Fibroblast of mammary gland (primary cell): ENCODE data around the gene CAPN5.

Source experiments
- DNase-seq: peaks from one replicate; pipeline ENCODE4 v3.0.0-alpha.2; 2010; ENCODE audit warnings: low read depth
- H3K4me3 ChIP-seq: 2 replicates; pipeline ENCODE4 v1.5.1; 2011; ENCODE audit warnings: low read depth, mild to moderate bottlenecking, low read length, moderate library complexity; ENCODE audit not compliant: control insufficient read depth
- TF ChIP-seq, protein P1 (sequence below): conservative IDR thresholded peaks from 2 replicates; pipeline ENCODE4 v1.5.1; 2011; ENCODE audit warnings: low read depth, low read length, inconsistent platforms; ENCODE audit not compliant: control insufficient read depth, insufficient read depth

CAPN5 gene

DNA sequence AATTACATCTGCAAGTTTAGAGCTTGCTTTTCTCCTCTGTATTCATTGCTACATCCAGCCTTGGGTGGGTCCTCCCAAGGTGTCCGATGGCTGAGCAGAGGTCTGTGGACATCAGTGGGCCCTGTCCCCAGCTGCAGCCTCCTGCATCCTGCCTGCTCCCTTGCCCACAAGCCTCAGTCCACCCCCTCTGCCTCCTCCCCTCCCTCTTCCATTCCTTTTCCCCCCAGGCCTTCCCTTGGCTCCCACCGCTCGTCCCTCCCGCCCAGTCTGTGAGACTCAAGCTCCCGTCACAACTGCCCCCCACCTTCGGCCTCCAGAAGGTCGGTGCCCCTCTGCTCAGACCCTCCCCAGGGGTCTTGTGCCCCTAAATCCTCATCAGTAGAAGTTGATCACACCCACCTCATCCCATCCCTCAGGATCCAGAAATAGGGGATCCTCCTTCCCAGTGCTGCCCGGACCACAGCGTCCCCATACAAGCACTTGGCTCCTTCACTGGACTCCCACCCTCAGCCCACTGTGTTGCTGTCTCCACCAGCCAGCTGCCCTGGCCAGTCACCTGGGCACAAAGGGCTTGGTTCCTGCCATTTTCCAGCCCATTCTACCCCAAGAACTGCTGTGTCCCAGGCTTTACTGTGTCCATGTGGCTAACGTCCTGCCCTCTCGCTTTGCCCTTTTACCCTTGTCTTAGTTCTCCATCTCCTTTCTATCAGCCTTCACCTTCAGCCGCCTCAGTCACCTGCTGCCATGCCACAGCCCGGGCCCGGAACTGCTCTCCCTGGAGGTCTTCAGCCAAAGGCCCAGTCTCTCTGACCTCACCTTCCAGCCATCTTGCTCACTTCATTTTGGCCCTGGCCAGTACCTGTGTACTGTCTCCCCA is 33.6 kb downstream of the CAPN5 start:
- TF ChIP-seq, protein P1, sequence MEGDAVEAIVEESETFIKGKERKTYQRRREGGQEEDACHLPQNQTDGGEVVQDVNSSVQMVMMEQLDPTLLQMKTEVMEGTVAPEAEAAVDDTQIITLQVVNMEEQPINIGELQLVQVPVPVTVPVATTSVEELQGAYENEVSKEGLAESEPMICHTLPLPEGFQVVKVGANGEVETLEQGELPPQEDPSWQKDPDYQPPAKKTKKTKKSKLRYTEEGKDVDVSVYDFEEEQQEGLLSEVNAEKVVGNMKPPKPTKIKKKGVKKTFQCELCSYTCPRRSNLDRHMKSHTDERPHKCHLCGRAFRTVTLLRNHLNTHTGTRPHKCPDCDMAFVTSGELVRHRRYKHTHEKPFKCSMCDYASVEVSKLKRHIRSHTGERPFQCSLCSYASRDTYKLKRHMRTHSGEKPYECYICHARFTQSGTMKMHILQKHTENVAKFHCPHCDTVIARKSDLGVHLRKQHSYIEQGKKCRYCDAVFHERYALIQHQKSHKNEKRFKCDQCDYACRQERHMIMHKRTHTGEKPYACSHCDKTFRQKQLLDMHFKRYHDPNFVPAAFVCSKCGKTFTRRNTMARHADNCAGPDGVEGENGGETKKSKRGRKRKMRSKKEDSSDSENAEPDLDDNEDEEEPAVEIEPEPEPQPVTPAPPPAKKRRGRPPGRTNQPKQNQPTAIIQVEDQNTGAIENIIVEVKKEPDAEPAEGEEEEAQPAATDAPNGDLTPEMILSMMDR, result no peak
- DNase-seq, result no peak

DNA sequence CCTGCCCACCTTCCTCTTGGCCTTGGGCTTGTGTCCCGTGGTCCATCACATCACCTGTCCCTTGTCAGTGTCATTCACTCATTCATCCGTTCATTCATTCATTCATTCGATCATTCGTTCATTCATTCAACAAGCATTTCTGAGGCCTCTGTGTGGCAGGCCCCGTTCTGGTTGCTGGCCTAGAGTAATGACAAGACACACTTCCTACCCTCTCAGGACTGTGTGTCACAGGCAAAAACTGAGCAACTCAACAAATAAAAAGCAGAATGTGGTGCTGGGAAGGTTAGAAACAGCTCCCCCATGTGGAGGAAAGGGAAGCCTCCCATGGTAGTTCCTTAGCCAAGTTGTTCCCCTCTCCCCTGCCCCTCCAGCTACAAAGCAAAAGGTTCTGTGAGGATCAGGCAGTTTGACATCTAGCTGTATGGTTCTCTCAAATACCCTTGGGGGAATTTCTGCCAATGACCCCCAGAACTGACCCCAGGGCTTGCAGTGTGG is 34.3 kb downstream of the CAPN5 start:
- H3K4me3 ChIP-seq, result no peak overlapping the region
- peak; percentile 55 for DNase-seq
- TF ChIP-seq, protein P1, result peak; percentile 72

More for the DNA sequence above, 33.6 kb downstream of the CAPN5 start:
- no peak overlapping the region for H3K4me3 ChIP-seq

DNA sequence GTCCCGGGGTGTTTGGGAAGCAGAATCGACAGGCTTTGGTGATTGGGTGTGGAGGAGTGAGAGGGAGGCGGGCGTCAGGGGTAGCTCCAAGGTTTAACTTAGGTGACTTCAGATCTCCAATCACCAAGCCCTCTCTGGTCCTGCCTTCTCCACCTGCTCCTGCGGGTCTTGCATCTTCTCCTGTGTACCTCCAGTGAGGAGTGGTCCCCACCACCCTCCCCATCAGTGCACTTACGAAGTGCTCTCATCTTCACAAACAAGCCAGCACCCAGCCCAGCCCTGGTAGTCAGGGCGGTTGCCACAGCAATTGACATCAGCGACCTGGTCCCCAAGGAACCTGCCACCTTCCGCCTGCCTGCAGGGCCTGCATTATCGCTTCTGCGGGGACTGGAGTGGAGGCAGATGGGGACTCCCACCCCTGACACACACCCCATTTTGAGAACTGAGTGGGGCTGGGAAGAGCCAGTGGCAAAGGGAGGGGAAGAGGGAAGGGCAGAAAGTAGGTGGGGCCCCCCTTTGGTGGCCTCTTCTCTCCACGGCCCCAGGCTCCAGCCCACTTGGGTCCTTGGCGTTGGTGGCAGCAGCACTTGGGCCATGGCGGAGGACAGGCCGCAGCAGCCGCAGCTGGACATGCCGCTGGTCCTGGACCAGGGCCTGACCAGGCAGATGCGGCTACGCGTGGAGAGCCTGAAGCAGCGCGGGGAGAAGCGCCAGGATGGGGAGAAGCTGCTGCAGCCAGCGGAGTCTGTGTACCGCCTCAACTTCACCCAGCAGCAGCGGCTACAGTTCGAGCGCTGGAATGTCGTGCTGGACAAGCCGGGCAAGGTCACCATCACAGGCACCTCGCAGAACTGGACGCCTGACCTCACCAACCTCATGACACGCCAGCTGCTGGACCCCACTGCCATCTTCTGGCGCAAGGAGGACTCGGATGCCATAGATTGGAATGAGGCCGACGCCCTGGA is 35.8 kb downstream of the CAPN5 start, which contains the start of gene OMP:
Gene OMP (plus strand): TSS at position 595 of the 965 bp plus-strand sequence. CDS start 0 bp downstream, at position 595.
- TF ChIP-seq, protein P1, result no peak
- no peak within 1 kb of the TSS for H3K4me3 ChIP-seq
- DNase-seq, result no peak

DNA sequence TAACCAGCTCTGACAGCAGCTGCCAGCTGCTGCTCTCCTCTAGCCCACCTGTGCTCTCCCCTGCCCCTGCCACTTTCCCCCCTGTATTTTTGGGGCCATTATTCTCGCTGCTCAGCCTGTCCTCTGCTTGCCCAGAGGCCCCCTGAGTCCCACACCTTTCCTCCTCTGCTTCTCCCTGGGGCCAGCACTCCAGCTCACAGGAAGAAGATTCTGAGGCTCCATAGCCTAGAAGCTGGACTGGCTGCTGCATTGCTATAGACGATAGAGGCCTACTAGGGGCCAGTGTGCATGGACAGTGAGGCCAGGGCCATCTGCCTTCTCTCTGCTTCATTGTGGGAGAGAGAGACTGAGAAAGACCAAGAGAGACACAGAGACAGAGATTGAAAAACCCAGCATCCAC is 36.5 kb downstream of the CAPN5 start:
- TF ChIP-seq, protein P1, result no peak
- H3K4me3 ChIP-seq, result no peak overlapping the region
- DNase-seq, result no peak

DNA sequence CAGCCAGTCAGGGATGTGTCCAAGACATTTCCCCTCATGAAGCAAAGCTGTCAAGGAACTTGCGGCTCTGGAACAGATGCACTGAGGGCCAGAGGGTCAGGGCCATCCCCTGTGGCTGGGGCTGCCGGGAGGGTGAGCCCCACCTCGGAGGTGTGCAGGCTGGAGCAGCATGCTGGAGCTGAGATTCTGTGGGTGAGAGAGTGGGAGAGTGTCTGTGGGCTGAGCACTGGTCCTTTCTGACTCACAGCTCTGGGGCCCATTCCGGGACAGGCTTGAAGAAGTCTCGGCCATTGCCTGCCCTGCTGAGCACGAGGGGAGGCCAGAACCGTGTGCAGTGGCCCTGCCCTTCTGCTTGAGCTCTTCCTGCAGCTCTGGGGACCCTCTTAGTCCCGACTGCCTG is 38.0 kb downstream of the CAPN5 start:
- no peak for DNase-seq
- no peak overlapping the region for H3K4me3 ChIP-seq
- TF ChIP-seq, protein P1, result no peak

DNA sequence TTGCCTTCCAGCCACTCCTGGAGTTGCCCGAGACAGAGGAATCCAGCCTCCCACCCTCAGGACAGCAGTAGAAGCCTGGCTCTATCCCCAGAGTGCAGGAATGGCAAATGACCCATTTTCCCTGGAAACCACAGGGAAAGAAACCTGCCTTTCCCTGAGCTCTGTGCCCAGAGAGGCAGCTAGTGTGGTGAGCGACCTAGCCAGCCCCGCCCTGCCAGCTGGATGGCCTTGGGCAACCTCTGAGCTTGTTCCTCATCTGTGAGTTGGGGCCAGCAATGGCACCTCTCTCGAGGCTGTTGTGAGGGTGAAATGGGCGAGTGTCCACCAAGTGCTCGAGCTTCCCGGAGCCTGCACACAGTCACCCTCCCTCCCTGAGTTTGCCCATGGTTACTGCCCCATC is 39.5 kb downstream of the CAPN5 start:
- H3K4me3 ChIP-seq, result no peak overlapping the region
- TF ChIP-seq, protein P1, result no peak
- DNase-seq, result no peak
